ENCODE data around the gene EIF4E2.

EIF4E2 gene, protein sequence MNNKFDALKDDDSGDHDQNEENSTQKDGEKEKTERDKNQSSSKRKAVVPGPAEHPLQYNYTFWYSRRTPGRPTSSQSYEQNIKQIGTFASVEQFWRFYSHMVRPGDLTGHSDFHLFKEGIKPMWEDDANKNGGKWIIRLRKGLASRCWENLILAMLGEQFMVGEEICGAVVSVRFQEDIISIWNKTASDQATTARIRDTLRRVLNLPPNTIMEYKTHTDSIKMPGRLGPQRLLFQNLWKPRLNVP

GRCh38 chr2:232550354-232551249 is at the start of gene EIF4E2, which contains the start of gene TIGD1:
Gene EIF4E2, plus strand, starts transcription at chr2:232550689. Its CDS starts 36 bp downstream, at chr2:232550725.
Gene TIGD1, minus strand, starts transcription at chr2:232550557. Its CDS starts 675 bp downstream, at chr2:232549882.
- DNase-seq, result peak; percentile 89

- no peak for DNase-seq
Observed at GRCh38 chr2:232501331-232501771, 49.1 kb upstream of the EIF4E2 start.

DNA sequence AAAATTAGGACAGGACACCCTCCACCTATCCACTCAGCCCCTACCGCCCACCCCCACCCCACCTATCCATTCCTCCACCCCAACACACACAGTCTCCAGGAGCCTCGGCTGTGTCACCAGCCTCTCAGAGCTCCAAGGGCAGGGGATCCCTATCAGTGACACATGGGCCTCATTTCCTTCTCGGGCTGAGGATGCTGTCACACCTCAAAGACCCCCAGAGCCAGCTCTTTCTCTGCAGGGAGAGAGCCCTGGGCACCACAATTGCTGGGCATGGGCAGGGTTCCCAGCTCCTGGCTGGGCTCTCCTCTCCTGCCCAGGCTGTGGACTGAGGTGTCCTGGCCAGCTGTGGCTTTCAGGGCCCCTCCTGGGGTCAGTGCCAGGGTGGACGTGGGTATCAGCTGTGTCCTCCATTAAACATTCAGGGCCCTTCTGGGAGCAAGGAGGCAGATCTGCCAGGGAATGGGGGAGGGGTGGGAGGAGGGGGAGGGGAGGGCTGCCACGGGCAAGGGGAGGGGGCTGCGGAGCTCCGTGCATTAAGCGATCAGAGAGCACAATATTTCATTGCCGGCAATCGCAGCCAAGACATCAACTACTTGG is 48.6 kb upstream of the EIF4E2 start:
- no peak for DNase-seq

GRCh38 chr2:232502511-232502910 is 48.0 kb upstream of the EIF4E2 start:
- DNase-seq, result no peak

GRCh38 chr2:232502911-232503808 is 47.3 kb upstream of the EIF4E2 start:
- no peak for DNase-seq

DNA sequence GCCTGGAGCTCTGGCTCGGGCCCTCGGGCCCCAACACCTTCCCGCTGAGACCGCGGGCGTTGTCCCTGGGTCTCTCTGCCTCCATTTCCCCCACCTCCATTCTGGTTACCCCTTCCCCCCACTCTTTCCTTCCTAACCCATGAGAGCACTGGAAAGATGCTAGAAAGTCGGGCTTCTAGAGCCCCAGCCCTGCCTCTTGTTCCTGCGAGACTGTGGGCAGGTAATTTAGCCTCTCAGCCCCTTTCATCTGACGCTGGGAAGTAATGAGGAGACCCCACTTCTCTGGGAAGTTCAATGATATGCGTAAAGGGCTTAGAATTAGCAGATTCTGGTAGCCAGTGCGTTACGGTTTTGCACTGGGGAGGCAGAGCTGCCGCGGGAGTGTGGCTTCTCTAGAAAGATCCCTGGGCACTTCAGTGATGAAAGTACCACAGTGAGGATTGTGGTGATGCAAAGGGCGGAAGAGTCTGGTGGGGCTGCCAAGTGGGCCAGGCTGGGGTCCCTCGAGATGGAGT is 46.6 kb upstream of the EIF4E2 start:
- no peak for DNase-seq

DNA sequence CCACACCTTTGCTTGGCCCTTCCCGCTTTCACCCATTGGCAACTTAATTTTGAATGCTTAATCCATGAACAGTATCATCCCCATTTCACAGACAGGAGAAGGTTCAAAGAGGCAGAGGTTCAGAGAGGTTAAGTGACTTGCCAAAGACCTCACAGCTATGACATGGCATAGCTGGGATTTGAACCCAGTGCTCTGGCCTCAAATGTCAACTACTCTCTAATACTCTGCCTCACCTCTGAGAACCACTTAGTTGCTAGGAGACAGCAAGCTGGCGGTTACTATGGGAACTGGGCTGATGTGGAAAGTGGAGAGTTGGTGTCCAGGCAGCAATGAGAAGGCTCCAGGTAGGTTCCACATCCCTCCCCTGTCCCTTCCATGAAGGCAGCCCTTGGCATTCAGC is 46.1 kb upstream of the EIF4E2 start:
- no peak for DNase-seq

- DNase-seq, result no peak
Observed at GRCh38 chr2:232505856-232506255, 44.6 kb upstream of the EIF4E2 start.

GRCh38 chr2:232506709-232507108 is 43.8 kb upstream of the EIF4E2 start:
- no peak for DNase-seq

DNA sequence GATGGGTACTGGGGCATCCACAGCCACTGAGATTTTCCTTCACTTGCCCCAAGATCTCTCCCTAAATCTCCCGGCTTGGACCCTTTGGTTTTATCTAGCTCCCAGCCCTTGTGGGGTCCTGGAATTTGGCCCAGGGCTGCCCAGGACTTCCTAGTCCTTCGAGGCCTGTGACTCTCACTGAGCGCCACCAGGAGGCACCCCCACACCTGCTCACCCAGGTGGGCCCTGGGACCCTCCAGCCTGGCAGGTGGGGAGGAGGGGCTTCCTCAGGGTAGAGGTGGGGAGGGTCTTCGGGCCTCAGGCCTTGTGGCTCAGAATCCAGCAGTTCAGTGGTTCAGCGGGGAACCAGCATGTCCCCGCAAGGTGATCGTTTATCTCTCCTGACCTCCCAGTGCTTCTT is 42.2 kb upstream of the EIF4E2 start:
- no peak for DNase-seq

- DNase-seq, result no peak
Observed at GRCh38 chr2:232511336-232511890, 39.1 kb upstream of the EIF4E2 start.

- DNase-seq, result no peak
Observed at GRCh38 chr2:232512602-232513001, 37.9 kb upstream of the EIF4E2 start.

- no peak for DNase-seq
Observed at GRCh38 chr2:232513353-232513752, 37.1 kb upstream of the EIF4E2 start.

GRCh38 chr2:232515639-232516038 is 34.9 kb upstream of the EIF4E2 start:
- DNase-seq, result no peak

DNA sequence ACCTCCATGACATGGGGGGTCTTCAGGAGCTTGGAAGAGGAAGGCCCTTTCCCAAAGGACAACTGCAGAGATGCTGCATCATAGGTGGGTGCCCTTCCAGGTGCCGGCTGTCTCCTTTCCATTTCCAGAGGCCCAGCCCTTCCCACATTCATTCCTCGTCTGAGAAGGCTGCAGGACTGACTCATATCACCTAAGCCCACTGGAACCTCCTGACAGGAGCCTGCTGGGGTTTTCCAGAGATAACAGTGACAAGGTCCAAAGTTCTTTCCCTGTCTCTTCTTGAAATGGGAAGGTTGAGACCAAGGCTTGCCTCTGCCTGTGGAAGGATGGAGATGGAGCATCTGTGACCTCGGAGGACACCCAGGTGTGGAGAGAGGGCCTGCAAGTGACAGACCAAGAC is 33.9 kb upstream of the EIF4E2 start:
- DNase-seq, result no peak

DNA sequence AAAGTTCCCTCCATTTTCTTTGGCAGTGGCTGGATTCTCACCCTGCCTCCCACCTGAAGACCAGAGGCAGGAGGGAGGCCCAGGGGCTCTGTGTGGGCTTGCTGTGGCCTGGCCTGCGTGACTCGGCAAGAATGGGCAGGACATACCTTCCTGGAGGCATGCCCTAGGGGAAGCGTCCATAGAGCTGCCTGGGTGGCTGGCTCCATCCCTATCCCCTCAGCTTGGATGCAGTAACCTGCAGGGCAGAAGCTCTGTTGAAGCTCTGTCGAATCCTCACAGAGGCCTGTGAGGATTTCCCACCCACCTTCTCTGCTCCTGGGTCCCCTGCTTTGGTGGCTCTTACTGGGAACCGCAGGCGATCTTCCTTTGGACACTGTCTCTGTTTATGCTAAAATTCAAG is 31.6 kb upstream of the EIF4E2 start:
- DNase-seq, result no peak

DNA sequence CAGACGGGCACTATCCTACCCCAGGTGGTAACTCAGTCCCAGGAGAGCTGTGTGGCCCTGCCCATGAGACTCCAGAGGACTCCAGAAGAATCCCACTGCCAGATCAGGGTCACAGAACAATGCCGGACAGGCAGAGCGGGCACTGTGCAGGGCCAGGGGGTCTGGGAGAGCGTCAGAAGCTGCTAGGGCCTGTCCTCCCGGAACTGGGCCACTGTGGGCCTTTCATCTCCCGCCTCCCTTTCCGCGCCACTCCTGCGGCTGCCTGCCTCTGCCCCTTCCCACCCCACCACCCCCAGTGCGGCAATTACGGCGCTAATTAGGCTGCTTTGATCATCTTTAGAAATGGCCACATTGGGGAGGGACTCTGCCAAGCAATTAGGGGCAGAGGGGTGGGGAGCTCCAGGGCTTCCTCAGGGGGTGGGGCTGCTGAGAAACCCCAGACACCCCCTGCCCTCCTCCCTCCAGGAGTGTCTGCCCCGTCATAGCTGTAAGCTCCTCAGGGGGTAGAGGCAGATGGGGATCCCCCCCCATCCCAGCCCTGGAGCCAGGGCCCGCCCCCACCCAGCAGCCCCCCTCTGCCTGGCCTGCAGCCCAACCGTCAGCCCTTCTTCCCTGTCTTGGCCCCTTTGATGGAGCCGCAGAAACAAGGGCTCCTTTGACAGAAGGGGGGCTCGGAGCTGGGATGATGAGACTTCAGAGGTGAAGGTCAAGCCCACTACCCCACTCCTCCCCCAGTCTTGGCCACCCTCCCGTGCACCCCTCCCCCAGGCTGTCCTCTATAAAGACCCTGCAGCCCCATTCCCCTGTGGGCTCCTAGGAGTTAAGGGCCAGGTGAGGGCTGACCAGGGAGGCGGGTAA is 30.7 kb upstream of the EIF4E2 start, which contains the start of gene PRSS56:
Gene PRSS56 (plus strand): TSS at position 808 of the 858 bp plus-strand sequence. CDS start 211 bp downstream, outside the sequence.
- no peak for DNase-seq

GRCh38 chr2:232520489-232520888 is 30.0 kb upstream of the EIF4E2 start:
- no peak for DNase-seq

GRCh38 chr2:232521098-232521497 is 29.4 kb upstream of the EIF4E2 start:
- DNase-seq, result no peak

GRCh38 chr2:232521959-232522622 is 28.4 kb upstream of the EIF4E2 start:
- no peak for DNase-seq
